ENCODE measurements around the gene ZBTB26. TPM values are rescaled to one million over a fixed set of nuclear protein-coding genes. Genes with fewer than 3 reads are reported as not detected.

ZBTB26 gene, protein sequence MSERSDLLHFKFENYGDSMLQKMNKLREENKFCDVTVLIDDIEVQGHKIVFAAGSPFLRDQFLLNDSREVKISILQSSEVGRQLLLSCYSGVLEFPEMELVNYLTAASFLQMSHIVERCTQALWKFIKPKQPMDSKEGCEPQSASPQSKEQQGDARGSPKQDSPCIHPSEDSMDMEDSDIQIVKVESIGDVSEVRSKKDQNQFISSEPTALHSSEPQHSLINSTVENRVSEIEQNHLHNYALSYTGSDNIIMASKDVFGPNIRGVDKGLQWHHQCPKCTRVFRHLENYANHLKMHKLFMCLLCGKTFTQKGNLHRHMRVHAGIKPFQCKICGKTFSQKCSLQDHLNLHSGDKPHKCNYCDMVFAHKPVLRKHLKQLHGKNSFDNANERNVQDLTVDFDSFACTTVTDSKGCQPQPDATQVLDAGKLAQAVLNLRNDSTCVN
- total RNA-seq, result 10 to 100 TPM in 3 of 5 donors, 1 to 10 TPM in 2; 5.2 to 14.7 (median 11.0) TPM
- 1 to 10 TPM; 1.5 to 4.3 (median 3.2) TPM for polyA plus RNA-seq
- long read RNA-seq, donor 1, full-length matches to known transcripts, result 4 of 4 reads
- long read RNA-seq, donor 1, partial matches to known transcripts, result 0 of 4 reads
- long read RNA-seq, donor 1, other reads (novel, unspliced or antisense), result 0 of 4 reads
- long read RNA-seq, donor 2, result 0 reads
- long read RNA-seq, donor 3, result 0 reads
- long read RNA-seq, donor 4, result 0 reads
- long read RNA-seq, donor 5, result 0 reads
- long read RNA-seq, donor 6, full-length matches to known transcripts, result 5 of 16 reads
- long read RNA-seq, donor 6, partial matches to known transcripts, result 11 of 16 reads
- long read RNA-seq, donor 6, other reads (novel, unspliced or antisense), result 0 of 16 reads
- long read RNA-seq, donor 7, result 0 reads
- long read RNA-seq, donor 8, full-length matches to known transcripts, result 3 of 3 reads
- long read RNA-seq, donor 8, partial matches to known transcripts, result 0 of 3 reads
- long read RNA-seq, donor 8, other reads (novel, unspliced or antisense), result 0 of 3 reads
- long read RNA-seq, donor 9, full-length matches to known transcripts, result 3 of 3 reads
- long read RNA-seq, donor 9, partial matches to known transcripts, result 0 of 3 reads
- long read RNA-seq, donor 9, other reads (novel, unspliced or antisense), result 0 of 3 reads
- long read RNA-seq, donor 10, full-length matches to known transcripts, result 1 of 1 reads
- long read RNA-seq, donor 10, partial matches to known transcripts, result 0 of 1 reads
- long read RNA-seq, donor 10, other reads (novel, unspliced or antisense), result 0 of 1 reads

DNA sequence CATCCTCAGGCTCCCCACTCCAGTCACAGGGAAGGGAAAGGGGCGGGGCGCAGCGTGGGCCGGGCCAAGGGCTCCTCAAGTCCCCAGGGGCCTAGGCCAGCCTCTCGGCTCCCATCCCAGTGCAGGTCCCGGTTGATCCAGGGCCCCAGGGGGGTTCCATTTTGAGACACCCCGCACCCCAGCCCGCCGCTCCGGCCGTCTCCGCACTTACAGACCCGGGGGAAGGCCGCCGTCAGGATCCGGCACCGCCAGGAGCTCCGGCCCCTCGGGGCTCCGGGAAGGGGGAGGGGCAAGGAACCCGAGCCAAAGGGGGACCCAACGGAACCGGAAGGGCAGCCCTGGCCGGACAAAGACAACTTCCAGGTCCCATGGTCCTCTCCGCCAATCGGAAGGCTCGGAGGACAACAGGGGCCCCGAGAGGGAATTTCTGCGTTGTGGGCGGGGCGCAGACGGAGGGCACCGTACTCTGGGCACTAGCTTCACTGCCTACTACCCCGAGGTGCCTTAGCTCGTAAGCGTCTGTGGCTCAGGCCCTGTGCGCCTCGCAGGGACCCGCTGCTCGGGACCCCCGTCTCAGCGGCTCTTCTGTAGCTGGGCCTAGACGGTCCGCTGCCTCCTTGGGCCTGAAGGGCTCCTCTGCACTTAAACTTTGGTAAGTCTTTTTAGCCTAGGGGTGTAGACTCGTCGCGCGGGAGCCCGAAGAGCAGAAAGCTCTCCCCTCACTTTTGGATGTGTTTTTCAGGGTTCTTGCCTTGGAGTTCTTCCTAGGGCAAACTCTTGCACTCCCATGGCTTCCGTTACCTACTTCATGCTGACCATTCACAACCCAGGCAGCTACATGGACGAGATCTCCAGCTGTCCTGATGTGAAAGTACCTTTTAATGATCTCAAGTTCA is at the start of gene ZBTB26:
Gene ZBTB26, minus strand, starts transcription at position 287 of the 896 bp plus-strand sequence. CDS start 11,578 bp downstream, outside the sequence.
- Histone ChIP-seq H3K36me3 (peaks cover 1 to 4% (median 3%) of the 10 kb centered on the region in 4 donors), H3K27ac (peak within 1 kb of the TSS; percentile 85 to 94 (median 86)), H3K9me3 (no peaks in the 10 kb centered on the region), H3K4me3 (peak within 1 kb of the TSS; percentile 69 to 94 (median 82)), H3K4me1 (peaks cover 16 to 45% (median 37%) of the 10 kb centered on the region in 4 donors), H3K27me3 (no peaks in the 10 kb centered on the region)
- intact Hi-C loops (cut with DNase I; ENCODE audit: low total_unique reads), result no loop called here
- peak; percentile 94 to 98 for DNase-seq
- WGBS, 5 donors, result 0% methylated on average over 39 to 51 of the region's 51 CpGs
- TF ChIP-seq EP300 (IDR thresholded peaks at IDR 0.05) (no peak), POLR2AphosphoS5 (IDR thresholded peaks at IDR 0.05) (peak in 2 of 3 donors; percentile 62 to 84)

DNA sequence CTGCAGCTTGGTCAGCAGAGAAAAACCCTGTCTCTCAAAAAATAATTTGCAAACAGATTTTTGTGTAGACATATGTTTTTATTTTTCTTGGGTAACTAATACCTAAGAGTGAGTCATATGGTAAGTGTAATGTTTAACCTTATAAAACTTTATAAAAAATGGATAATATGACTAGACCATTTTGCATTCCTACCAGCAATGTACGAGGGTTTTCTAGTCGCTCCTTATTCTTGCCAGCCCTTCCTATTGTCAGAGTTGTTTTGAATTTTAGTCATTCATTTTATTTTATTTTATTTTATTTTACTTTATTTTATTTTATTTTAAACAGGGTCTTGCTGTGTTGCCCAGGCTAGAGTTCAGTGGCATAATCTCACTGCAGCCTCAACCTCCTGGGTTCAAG is 47.3 kb upstream of the ZBTB26 start:
- no peak for DNase-seq
- TF ChIP-seq POLR2A (IDR thresholded peaks at IDR 0.05), result no peak
- no peak for TF ChIP-seq EP300 (IDR thresholded peaks at IDR 0.05)
- TF ChIP-seq POLR2AphosphoS5 (IDR thresholded peaks at IDR 0.05), result no peak
- TF ChIP-seq, protein P1, sequence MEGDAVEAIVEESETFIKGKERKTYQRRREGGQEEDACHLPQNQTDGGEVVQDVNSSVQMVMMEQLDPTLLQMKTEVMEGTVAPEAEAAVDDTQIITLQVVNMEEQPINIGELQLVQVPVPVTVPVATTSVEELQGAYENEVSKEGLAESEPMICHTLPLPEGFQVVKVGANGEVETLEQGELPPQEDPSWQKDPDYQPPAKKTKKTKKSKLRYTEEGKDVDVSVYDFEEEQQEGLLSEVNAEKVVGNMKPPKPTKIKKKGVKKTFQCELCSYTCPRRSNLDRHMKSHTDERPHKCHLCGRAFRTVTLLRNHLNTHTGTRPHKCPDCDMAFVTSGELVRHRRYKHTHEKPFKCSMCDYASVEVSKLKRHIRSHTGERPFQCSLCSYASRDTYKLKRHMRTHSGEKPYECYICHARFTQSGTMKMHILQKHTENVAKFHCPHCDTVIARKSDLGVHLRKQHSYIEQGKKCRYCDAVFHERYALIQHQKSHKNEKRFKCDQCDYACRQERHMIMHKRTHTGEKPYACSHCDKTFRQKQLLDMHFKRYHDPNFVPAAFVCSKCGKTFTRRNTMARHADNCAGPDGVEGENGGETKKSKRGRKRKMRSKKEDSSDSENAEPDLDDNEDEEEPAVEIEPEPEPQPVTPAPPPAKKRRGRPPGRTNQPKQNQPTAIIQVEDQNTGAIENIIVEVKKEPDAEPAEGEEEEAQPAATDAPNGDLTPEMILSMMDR (IDR thresholded peaks at IDR 0.05), result no peak

DNA sequence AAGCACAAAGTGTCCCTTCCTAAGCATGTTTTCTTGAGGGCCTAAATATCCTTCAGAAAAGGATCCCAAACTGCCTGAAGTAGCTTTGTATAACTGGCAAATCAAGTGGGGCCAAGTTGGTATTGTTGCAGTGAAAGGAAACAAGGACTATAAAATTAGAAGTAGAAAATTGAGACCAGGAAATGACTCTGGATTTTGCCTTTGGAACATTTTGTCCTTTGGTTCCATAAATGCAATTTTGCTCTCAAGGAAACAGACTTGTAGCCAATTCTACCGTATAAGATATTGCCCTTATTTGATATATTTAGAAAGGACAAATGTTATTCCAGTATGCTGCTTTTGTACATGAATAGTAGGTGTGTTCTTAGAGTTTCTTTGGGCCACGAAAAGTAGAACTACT is 43.9 kb upstream of the ZBTB26 start:
- Histone ChIP-seq H3K4me3 (no peak overlapping the region), H3K27me3 (no peaks in the 10 kb centered on the region), H3K27ac (peak overlapping the region in 4 of 5 donors; percentile 18 to 65 (median 31)), H3K9me3 (no peaks in the 10 kb centered on the region), H3K4me1 (peaks cover 0 to 21% (median 10%) of the 10 kb centered on the region in 4 donors), H3K36me3 (peaks cover 0 to 37% (median 31%) of the 10 kb centered on the region in 4 donors)
- WGBS, 5 donors, result 51 to 66% (median 64%) methylated on average over 2 of the region's 2 CpGs
- DNase-seq, result no peak
- TF ChIP-seq EP300 (IDR thresholded peaks at IDR 0.05) (no peak), POLR2A (IDR thresholded peaks at IDR 0.05) (no peak)
- intact Hi-C loops (cut with DNase I; ENCODE audit: low total_unique reads), result no loop called here

More for the DNA sequence above, 47.3 kb upstream of the ZBTB26 start:
- H3K27me3 ChIP-seq, result no peaks in the 10 kb centered on the region
- intact Hi-C loops (cut with DNase I; ENCODE audit: low total_unique reads), result no loop called here
- H3K4me1 ChIP-seq, result peaks cover 0 to 28% (median 15%) of the 10 kb centered on the region in 4 donors
- H3K36me3 ChIP-seq, result peaks cover 0 to 19% (median 7%) of the 10 kb centered on the region in 4 donors
- no peak overlapping the region for H3K4me3 ChIP-seq
- WGBS, 5 donors, result 48 to 91% (median 69%) methylated on average over 2 of the region's 2 CpGs
- H3K9me3 ChIP-seq, result no peaks in the 10 kb centered on the region
- no peak overlapping the region for H3K27ac ChIP-seq

DNA sequence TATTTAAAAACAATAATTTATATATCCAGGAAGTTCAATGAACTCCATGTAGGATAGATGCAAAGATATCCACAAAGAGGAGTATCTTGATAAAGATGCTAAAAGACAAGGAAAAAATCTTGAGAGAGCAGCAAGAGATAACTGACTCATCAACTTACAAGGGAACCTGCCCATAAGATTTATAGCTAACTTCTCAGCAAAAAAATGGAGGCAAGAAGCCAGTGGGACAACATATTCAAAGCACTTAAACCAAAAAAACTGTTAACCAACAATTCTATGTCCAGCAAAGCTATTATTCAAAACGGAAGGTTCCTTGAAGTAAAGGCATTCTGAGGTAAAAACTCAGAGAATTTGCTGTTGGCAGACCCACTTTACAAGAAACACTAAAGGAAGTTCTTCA is 29.8 kb upstream of the ZBTB26 start:
- DNase-seq, result no peak
- 86 to 100% (median 93%) methylated on average over 1 of the region's 1 CpG for WGBS, 5 donors
- H3K27ac ChIP-seq, result no peak overlapping the region
- TF ChIP-seq, protein P1 (IDR thresholded peaks at IDR 0.05), result no peak
- TF ChIP-seq POLR2A (IDR thresholded peaks at IDR 0.05) (no peak), EP300 (IDR thresholded peaks at IDR 0.05) (no peak), POLR2AphosphoS5 (IDR thresholded peaks at IDR 0.05) (no peak)
- no peaks in the 10 kb centered on the region for H3K27me3 ChIP-seq
- peaks cover 0 to 57% (median 45%) of the 10 kb centered on the region in 4 donors for H3K36me3 ChIP-seq
- H3K4me3 ChIP-seq, result no peak overlapping the region
- peaks cover 0 to 15% (median 2%) of the 10 kb centered on the region in 4 donors for H3K4me1 ChIP-seq
- no peaks in the 10 kb centered on the region for H3K9me3 ChIP-seq
- intact Hi-C loops (cut with DNase I; ENCODE audit: low total_unique reads), result no loop called here
